Stimulated activated CD8-positive, alpha-beta memory T cell treated with anti-CD3 and anti-CD28 coated beads, Interleukin-4, amount 100 ng/mL, for 4 hours (primary cell): Measurements from ENCODE around the gene TARDBP.
"Not testable (repeated sequence)": the region's sequence is repeated elsewhere in the genome, so short reads cannot be mapped to it uniquely, and the experiment has no call there.

Experiments used
- DNase-seq, 2 donors: peaks; one replicate each; pipeline ENCODE4 v3.0.0-alpha.2; 2020; ENCODE audit warnings: low read depth in 2 of 2, low spot score in 1 of 2

The TARDBP gene

GRCh38 chr1:10992004-10992403 lies 20.4 kb upstream of the TARDBP start:
- not testable (repeated sequence) for DNase-seq

DNA sequence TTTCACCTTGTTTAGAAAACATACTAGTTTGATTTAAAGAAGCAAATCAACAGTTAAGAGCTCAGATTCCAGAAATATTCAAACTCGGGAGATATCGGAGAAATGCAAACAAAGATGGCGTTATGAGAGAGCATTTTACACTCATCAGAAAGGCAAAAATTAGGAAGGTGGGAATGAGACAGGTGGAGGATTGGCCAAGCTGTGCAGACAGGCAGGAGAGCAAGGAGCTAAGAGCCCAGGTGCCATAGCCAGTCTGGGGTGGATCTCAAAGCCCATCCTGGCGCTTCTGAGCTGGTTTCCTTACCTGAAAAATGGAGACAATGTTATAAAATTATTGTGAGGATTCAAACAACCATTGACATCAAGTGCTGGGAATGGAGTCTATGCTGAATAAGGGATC lies 19.6 kb upstream of the TARDBP start:
- no peak for DNase-seq

- no peak for DNase-seq
Measured at GRCh38 chr1:10996100-10996499, 16.4 kb upstream of the TARDBP start.

DNA sequence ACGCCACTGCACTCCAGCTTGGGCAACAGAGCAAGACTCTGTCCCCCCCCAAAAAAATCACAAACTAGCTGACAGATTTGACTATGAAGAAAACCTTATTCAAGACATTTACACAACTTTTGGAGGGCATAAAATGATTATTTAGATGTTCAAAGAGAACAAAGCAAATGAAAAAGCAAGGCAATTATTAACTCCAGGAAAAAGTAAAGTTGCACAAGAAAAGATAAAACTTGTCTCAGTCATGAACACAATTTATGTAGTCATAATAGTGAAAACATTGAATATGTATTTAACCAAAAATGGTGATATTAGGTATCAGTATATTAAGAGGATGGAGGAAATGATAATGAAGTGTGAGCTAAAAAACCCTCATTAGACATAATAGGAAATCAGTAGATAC lies 11.9 kb upstream of the TARDBP start:
- DNase-seq: no peak

- no peak for DNase-seq
Measured at GRCh38 chr1:11013160-11013531, 692 bp downstream of the TARDBP start.

- not testable (repeated sequence) for DNase-seq
Measured at GRCh38 chr1:11019358-11019757, 6.9 kb downstream of the TARDBP start.

- no peak for DNase-seq
Measured at GRCh38 chr1:11019971-11020370, 7.5 kb downstream of the TARDBP start.

DNA sequence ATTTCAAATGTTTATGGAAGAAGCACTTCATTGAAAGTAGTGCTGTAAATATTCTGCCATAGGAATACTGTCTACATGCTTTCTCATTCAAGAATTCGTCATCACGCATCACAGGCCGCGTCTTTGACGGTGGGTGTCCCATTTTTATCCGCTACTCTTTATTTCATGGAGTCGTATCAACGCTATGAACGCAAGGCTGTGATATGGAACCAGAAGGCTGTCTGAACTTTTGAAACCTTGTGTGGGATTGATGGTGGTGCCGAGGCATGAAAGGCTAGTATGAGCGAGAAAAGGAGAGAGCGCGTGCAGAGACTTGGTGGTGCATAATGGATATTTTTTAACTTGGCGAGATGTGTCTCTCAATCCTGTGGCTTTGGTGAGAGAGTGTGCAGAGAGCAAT lies 10.7 kb downstream of the TARDBP start:
- no peak for DNase-seq

DNA sequence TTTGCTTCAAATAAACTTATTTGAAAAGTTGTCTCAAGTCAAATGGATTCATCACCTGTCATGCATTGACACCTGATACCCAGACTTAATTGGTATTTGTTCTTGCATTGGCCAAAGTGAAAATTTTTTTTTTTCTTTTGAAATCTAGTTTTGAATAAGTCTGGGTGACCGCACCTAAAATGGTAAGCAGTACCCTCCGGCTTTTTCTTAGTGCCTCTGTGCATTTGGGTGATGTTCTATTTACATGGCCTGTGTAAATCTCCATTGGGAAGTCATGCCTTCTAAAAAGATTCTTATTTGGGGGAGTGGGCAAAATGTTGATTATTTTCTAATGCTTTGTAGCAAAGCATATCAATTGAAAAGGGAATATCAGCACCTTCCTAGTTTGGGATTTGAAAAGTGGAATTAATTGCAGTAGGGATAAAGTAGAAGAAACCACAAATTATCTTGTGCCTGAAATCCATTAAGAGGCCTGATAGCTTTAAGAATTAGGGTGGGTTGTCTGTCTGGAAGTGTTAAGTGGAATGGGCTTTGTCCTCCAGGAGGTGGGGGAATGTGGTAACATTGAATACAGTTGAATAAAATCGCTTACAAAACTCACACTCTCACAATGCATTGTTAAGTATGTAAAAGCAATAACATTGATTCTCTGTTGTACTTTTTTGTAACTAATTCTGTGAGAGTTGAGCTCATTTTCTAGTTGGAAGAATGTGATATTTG lies 11.9 kb downstream of the TARDBP start:
- DNase-seq: no peak

GRCh38 chr1:11024874-11025203 lies 12.4 kb downstream of the TARDBP start:
- DNase-seq: no peak

DNA sequence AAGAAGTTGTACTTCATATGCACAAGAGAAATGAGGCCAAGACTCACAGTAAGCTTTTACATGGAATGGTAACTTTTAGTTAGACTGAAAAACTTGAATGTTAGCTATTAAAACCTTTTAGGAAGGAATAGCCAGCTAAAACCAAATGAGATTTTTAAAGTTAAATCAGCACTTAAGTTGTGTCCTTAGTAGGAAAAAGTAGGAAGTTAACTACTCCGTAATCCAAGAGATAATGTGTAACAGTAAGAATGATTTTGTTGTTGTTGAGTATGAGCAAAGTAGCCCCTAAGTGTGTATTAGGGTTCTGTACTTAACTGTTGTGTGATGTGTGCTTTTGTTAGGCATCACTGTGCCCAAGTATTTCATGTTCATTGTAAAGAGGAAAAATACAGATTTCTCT lies 13.2 kb downstream of the TARDBP start:
- DNase-seq: no peak

DNA sequence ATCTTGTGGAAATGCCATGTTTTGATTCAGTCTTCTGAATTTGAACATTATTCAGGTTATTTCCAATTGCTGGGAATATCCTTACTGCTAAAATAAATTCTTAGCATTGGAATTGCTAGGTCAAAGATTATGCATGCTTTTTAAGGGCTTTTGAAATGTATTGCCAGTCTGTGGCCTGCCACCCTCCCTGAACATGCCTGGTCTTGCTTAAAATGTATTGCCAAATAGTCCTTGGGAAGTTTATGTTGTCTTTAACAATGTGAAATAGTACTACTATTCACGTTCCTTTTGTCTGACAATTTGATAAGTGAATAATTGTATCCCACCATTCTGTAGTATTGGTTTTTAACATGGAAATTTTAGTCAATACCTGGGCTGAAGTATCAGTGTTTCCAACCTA lies 13.6 kb downstream of the TARDBP start:
- no peak for DNase-seq

DNA sequence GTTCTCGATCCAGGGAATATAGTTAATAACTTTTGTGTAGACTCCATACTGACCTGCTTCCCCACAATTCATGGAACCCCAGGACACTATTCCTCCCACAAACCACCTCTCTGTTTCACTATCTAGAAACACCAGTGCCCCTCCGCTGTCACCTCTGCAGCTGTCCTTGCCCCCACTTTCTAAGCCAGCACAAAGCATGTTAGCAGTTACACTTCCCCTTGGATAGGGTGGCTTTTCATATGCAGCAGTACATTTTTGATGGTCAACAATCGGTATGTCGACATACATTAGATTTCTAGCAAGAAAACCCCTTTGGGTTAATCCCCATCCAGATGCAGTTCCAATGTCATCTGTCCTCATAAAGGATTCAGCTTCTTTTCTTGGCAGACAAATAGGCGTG lies 14.4 kb downstream of the TARDBP start:
- no peak for DNase-seq

GRCh38 chr1:11027316-11027715 lies 14.9 kb downstream of the TARDBP start:
- no peak for DNase-seq

DNA sequence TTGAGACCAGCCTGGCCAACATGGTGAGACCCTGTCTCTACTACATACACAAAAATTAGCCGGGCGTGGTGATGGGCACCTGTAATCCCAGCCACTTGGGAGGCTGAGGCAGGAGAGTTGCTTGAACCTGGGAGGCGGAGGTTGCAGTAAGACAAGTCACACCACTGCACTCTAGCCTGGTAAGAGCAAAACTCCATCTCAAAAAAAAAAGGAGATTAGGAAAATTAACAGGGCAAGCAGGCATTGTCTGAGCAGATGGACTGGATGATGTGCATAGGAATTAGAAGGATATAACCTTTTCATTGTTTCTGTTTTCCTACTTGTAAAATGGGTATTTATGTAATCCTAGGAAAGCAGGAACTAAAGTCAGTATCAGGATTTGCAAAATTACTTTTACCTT lies 15.6 kb downstream of the TARDBP start:
- DNase-seq: no peak

GRCh38 chr1:11030865-11031264 lies 18.4 kb downstream of the TARDBP start:
- no peak for DNase-seq

DNA sequence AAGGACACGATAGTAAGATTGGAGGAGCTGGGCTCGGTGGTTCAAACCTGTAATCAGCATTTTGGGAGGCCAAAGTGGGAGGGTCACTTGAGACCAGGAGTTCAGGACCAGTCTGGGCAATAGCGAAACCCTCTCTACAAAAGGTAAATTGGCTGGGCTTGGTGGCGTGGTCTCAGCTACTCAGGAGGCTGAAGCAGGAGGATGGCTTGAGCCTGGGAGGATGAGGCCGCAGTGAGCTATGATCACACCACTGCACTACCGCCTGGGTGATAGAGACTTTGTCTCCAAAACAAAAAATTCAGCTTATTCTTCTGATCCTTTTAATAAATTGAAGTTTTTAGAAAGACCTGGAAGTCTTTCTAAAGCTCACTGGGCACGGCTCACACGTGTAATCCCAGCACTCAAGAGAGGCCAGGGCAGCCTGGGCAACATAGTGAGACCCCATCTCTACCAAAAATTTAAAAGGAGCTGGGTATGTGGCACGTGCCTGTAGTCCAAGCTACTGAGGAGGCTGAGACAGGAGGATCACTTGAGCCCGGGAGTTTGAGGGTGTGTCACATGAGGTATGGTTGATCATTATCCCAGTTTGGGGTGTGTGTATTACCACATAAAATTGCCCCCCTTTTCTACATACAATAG lies 19.3 kb downstream of the TARDBP start:
- no peak for DNase-seq

DNA sequence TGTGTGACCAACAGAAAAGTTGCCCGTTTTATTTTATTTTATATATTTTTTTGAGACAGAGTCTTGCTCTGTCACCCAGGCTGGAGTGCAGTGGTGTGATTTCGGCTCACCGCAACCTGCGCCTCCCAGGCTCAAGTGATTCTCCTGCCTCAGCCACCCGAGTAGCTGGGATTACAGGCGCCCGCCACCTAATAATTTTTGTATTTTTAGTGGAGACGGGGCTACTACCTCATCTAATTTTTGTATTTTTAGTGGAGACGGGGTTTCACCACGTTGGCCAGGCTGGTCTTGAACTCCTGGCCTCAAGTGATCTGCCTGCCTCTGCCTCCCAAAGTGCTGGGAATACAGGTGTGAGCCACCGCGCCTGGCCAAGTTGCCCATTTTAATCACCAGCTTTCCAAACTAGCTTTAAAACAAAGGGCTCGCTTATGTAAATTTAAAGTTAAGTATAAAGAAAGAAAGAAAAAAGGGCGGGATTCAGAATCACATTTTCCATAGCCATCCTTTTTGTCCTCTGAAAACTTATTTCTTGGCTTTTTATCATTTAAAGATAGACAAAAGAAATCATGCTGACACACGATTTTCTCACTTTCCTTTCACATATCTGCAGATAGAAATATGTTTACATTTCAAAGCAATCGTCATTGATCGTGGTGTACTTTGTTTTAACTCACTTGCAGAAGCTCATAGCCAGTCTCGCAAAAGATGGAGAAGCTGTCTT lies 24.7 kb downstream of the TARDBP start:
- DNase-seq: not testable (repeated sequence)

GRCh38 chr1:11037740-11038182 lies 25.3 kb downstream of the TARDBP start:
- peak; percentile 71 to 85 for DNase-seq

DNA sequence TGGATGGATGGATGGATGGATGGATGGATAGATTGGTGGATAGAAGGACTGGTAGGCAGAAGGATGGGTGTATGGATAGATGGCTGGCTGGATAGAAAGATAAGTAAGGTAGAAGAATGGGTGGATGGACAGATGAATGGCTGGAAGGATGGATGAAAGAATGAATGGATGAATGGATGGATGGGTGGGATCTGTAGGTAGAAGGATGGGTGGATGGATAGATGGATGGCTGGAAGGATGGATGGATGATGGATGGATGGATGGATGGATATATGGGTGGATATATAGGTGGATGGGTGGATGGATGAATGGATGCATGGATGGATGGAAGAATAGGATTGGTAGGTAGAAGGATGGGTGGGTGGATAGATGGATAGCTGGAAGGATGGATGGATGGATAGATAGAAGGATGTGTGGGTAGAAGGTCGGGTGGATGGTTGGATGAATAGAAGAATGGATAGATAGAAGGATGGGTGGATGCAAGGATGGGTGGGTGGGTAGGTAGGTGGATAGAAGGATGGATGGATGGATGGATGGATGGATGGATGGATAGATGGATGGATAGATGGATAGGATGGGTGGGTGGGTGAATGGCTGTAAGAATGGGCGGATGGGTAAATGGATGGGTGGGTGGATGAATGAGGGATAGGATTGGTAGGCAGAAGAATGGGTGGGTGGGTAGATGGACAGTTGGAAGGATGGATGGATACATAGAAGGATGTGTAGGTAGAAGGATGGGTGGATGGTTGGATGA lies 27.1 kb downstream of the TARDBP start:
- no peak for DNase-seq

GRCh38 chr1:11040105-11040429 lies 27.6 kb downstream of the TARDBP start:
- not testable (repeated sequence) for DNase-seq

GRCh38 chr1:11041048-11041447 lies 28.6 kb downstream of the TARDBP start:
- DNase-seq: no peak
